ENCODE data around the gene EHD4.

GRCh38 chr15:41919954-41920538 is 52.3 kb downstream of the EHD4 start:
- TF ChIP-seq SUZ12 (IDR thresholded peaks at IDR 0.05; ENCODE audit: extremely low read depth, insufficient read depth, insufficient read length) = no peak
- TF ChIP-seq ZNF274 (IDR thresholded peaks at IDR 0.05; ENCODE audit: low read depth, low read length) = no peak
